K562 (cell line): ENCODE results near the gene NR1H2. TPM values are rescaled to one million over a fixed set of nuclear protein-coding genes. Genes with fewer than 3 reads are reported as not detected.

ENCODE experiments used
- CSDE1 ChIP-seq, 2 experiments: fragments of 450-650 bp; IDR thresholded peaks; 2 replicates each; pipeline ENCODE4 v1.6.1; 2016; ENCODE audit warnings: mild to moderate bottlenecking in 1 of 2
- ESRRA ChIP-seq: fragments of 450-650 bp; IDR thresholded peaks from 2 replicates; pipeline ENCODE4 v1.6.1; 2014; ENCODE audit warnings: low read depth, mild to moderate bottlenecking, moderate library complexity, borderline replicate concordance
- GABPB1 ChIP-seq: sonication (generic); formaldehyde crosslinking; IDR thresholded peaks from 2 replicates; pipeline ENCODE4 v1.8.0; 2022; ENCODE audit warnings: mild to moderate bottlenecking, missing genetic modification reagents
- KLF16 ChIP-seq: IDR thresholded peaks from 2 replicates; pipeline ENCODE4 v1.6.1; 2016; ENCODE audit warnings: antibody characterized with exemption
- MAFG ChIP-seq: fragments of 450-650 bp; conservative IDR thresholded peaks from 2 replicates; pipeline ENCODE4 v1.6.1; 2016; ENCODE audit warnings: missing genetic modification characterization, missing compliant biosample characterization
- MEIS2 ChIP-seq: fragments of 450-650 bp; IDR thresholded peaks from 2 replicates; pipeline ENCODE4 v1.6.1; 2014; ENCODE audit warnings: mild to moderate bottlenecking; ENCODE audit not compliant: partially characterized antibody
- MYBL2 ChIP-seq, 2 experiments: fragments of 450-650 bp in 1 of 2; sonication (generic) in 1 of 2; formaldehyde crosslinking in 1 of 2; IDR thresholded peaks; 2 replicates each; pipeline versions ENCODE4 v1.6.1 to v1.8.1; 2017 to 2022; ENCODE audit warnings: borderline replicate concordance in 1 of 2, inconsistent platforms in 1 of 2, low read depth in 1 of 2, mild to moderate bottlenecking in 1 of 2, missing genetic modification reagents in 1 of 2, moderate library complexity in 1 of 2
- MYC ChIP-seq, 2 experiments: fragments of 250-450 bp in 1 of 2; sonication (Bioruptor Pico) in 1 of 2; IDR thresholded peaks; 2 replicates each; pipeline versions ENCODE4 v1.5.1 to v1.6.1; 2012 to 2021; ENCODE audit warnings: low read depth in 2 of 2, borderline replicate concordance in 1 of 2, improper control_type of control experiment in 1 of 2, low read length in 1 of 2, mild to moderate bottlenecking in 1 of 2, moderate library complexity in 1 of 2
- OTX1 ChIP-seq: fragments of 450-650 bp; formaldehyde crosslinking; IDR thresholded peaks from 2 replicates; pipeline ENCODE4 v1.4.0; 2022; ENCODE audit warnings: mild to moderate bottlenecking
- RFX5 ChIP-seq: IDR thresholded peaks from 2 replicates; pipeline ENCODE4 v1.6.1; 2011; ENCODE audit warnings: low read depth, mild to moderate bottlenecking, improper control_type of control experiment, low read length
- SRF ChIP-seq, 2 experiments: fragments of 250-450, 450-650 bp in 1 of 2; sonication (Bioruptor Pico) in 1 of 2; sonication (generic) in 1 of 2; formaldehyde crosslinking; IDR thresholded peaks; 2 replicates each; pipeline versions ENCODE4 v1.5.0 to v1.5.1; 2020 to 2022; ENCODE audit warnings: mild to moderate bottlenecking in 1 of 2, missing genetic modification reagents in 1 of 2
- ZBTB11 ChIP-seq, 3 experiments: fragments of 200-800 bp in 1 of 3; fragments of 250-450 bp in 1 of 3; fragments of 450-650 bp in 1 of 3; sonication (Bioruptor Pico) in 1 of 3; sonication (Bioruptor generic) in 1 of 3; formaldehyde crosslinking in 1 of 3; IDR thresholded peaks; 2 replicates each; pipeline versions ENCODE4 v1.6.1 to v1.8.0; 2016 to 2022; ENCODE audit warnings: mild to moderate bottlenecking in 2 of 3, missing genetic modification characterization in 2 of 3, missing compliant biosample characterization in 1 of 3, moderate library complexity in 1 of 3
- ZNF696 ChIP-seq: fragments of 250-450 bp; sonication (Bioruptor Pico); conservative IDR thresholded peaks from 2 replicates; pipeline ENCODE4 v1.4.0; 2020; ENCODE audit warnings: mild to moderate bottlenecking, moderate library complexity
- ZNF785 ChIP-seq: fragments of 250-450 bp; sonication (Bioruptor Pico); IDR thresholded peaks from 2 replicates; pipeline ENCODE4 v1.4.0; 2020; ENCODE audit warnings: mild to moderate bottlenecking
- ZZZ3 ChIP-seq: fragments of 450-650 bp; IDR thresholded peaks from 2 replicates; pipeline ENCODE4 v1.6.1; 2016; ENCODE audit warnings: antibody characterized with exemption, mild to moderate bottlenecking, moderate library complexity
- polyA plus RNA-seq, 8 experiments: library from polyadenylated mRNA; depleted of rRNA in 4 of 8; stranded (reverse) in 5 of 8; unstranded in 3 of 8; fragments of >200 nt; fragmentation: Nextera tagmentation in 2 of 8; fragmentation: Illumina TruSeq in 1 of 8; extraction: Ambion mirVana in 2 of 8; extraction: Trizol in 1 of 8; gene quantifications; 2 replicates each; pipeline versions ENCODE4 v1.2.1 to v1.2.3, GENCODE V29; 2011 to 2014; ENCODE audit warnings: inconsistent platforms in 1 of 8, missing spikeins in 1 of 8
- total RNA-seq, 7 experiments: library from RNA; depleted of rRNA in 6 of 7; stranded (reverse); fragments of >200 nt in 6 of 7; fragmentation: Illumina TruSeq in 2 of 7; extraction: Trizol in 2 of 7; gene quantifications; 2 replicates each; pipeline versions ENCODE4 v1.2.1 to v1.2.3, GENCODE V29; 2011 to 2021; ENCODE audit warnings: low replicate concordance in 1 of 7
- TF ChIP-seq, protein P1 (sequence below): fragments of 450-650 bp; IDR thresholded peaks from 2 replicates; pipeline ENCODE4 v1.6.1; 2016
- TF ChIP-seq, protein P2 (sequence below): fragments of 450-650 bp; IDR thresholded peaks from 2 replicates; pipeline ENCODE4 v1.6.1; 2016; ENCODE audit warnings: antibody characterized with exemption
- TF ChIP-seq, protein P3 (sequence below): IDR thresholded peaks from 2 replicates; pipeline ENCODE4 v1.6.1; 2014; ENCODE audit warnings: antibody characterized with exemption

NR1H2 gene
- total and polyA plus RNA-seq, 9 of the 15 experiments (the other 6 are each of a cell fraction or from before 2014, with no cell fraction given): 0.11 to 73.8 (median 24.0) TPM

GRCh38 chr19:50358483-50359327 lies 17.6 kb upstream of the NR1H2 start (continued):
- TF ChIP-seq GABPB1 (CRISPR knock-in tag) (peak; percentile 79), MYC (IDR thresholded peaks at IDR 0.05; ENCODE audit: low read depth, low read length) (peak; percentile 61), MYC (CRISPR knock-in tag; IDR thresholded peaks at IDR 0.05; ENCODE audit: borderline replicate concordance, low read depth) (peak; percentile 80; the same call in 1 of the 2 replicates), ZBTB11 (CRISPR knock-in tag; IDR thresholded peaks at IDR 0.05) (0 out of 6 replicates have a peak, but pooled peaks of 1 of the 3 experiments have one; percentile 27), MYBL2 (IDR thresholded peaks at IDR 0.05; ENCODE audit: low read depth) (no peak), MYBL2 (CRISPR knock-in tag; IDR thresholded peaks at IDR 0.05; ENCODE audit: borderline replicate concordance) (no peak), MEIS2 (peak; percentile 93), ZNF785 (CRISPR knock-in tag) (no peak), OTX1 (CRISPR knock-in tag) (peak; percentile 90; the same call in 1 of the 2 replicates), ZZZ3 (no peak), ESRRA (peak; percentile 82; the same call in 1 of the 2 replicates), ZNF696 (CRISPR knock-in tag) (no peak), MAFG (tag) (no peak), KLF16 (no peak), SRF (CRISPR knock-in tag; IDR thresholded peaks at IDR 0.05) (peak in 1 of 2 experiments; percentile 14; a peak in 1 of 4 replicates), CSDE1 (IDR thresholded peaks at IDR 0.05) (peak in 1 of 2 experiments; percentile 98; a peak in 2 of 4 replicates), RFX5 (peak; percentile 54; the same call in 1 of the 2 replicates)
- TF ChIP-seq, protein P1, sequence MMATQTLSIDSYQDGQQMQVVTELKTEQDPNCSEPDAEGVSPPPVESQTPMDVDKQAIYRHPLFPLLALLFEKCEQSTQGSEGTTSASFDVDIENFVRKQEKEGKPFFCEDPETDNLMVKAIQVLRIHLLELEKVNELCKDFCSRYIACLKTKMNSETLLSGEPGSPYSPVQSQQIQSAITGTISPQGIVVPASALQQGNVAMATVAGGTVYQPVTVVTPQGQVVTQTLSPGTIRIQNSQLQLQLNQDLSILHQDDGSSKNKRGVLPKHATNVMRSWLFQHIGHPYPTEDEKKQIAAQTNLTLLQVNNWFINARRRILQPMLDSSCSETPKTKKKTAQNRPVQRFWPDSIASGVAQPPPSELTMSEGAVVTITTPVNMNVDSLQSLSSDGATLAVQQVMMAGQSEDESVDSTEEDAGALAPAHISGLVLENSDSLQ: peak; percentile 28; the same call in 1 of the 2 replicates
- TF ChIP-seq, protein P2, sequence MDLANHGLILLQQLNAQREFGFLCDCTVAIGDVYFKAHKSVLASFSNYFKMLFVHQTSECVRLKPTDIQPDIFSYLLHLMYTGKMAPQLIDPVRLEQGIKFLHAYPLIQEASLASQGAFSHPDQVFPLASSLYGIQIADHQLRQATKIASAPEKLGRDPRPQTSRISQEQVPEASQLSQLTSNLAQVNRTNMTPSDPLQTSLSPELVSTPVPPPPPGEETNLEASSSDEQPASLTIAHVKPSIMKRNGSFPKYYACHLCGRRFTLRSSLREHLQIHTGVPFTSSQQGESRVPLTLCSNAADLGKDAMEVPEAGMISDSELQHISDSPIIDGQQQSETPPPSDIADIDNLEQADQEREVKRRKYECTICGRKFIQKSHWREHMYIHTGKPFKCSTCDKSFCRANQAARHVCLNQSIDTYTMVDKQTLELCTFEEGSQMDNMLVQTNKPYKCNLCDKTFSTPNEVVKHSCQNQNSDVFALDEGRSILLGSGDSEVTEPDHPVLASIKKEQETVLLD: peak; percentile 97
- TF ChIP-seq, protein P3, sequence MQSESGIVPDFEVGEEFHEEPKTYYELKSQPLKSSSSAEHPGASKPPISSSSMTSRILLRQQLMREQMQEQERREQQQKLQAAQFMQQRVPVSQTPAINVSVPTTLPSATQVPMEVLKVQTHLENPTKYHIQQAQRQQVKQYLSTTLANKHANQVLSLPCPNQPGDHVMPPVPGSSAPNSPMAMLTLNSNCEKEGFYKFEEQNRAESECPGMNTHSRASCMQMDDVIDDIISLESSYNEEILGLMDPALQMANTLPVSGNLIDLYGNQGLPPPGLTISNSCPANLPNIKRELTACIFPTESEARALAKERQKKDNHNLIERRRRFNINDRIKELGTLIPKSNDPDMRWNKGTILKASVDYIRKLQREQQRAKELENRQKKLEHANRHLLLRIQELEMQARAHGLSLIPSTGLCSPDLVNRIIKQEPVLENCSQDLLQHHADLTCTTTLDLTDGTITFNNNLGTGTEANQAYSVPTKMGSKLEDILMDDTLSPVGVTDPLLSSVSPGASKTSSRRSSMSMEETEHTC: no peak
